ENCODE data around the gene HOXB8. TPM values are rescaled to one million over a fixed set of nuclear protein-coding genes. Genes with fewer than 3 reads are reported as not detected.

The HOXB8 gene
- total RNA-seq, 1 donor from 2014 or later: not detected

GRCh38 chr17:48575673-48576478 is 39.2 kb downstream of the HOXB8 start:
- Histone ChIP-seq H3K9me3 (ENCODE audit: insufficient read depth, low read depth, low read length) (no peaks in the 10 kb centered on the region), H3K4me1 (ENCODE audit: insufficient read depth, low read length) (peaks cover 21% of the 10 kb centered on the region), H3K79me2 (ENCODE audit: insufficient read depth, low read length) (peaks cover 79% of the 10 kb centered on the region), H3K27ac (ENCODE audit: low read depth, low read length) (peak overlapping the region; percentile 77), H4K20me1 (ENCODE audit: insufficient read depth, low read length) (peaks cover 4% of the 10 kb centered on the region), H3K27me3 (ENCODE audit: insufficient read depth, low read length) (peaks cover 91% of the 10 kb centered on the region), H3K4me2 (ENCODE audit: low read length) (peak overlapping the region; percentile 80), H2AFZ (ENCODE audit: low read depth, low read length) (no peak overlapping the region), H3K4me3 (ENCODE audit: insufficient read depth, low read depth, low read length) (peak overlapping the region; percentile 36), H3K36me3 (ENCODE audit: insufficient read depth, low read length) (no peaks in the 10 kb centered on the region), H3K9ac (ENCODE audit: low read length) (peak overlapping the region; percentile 81)
- peaks cover 20% of the 10 kb centered on the region for H3K9me3 Mint-ChIP-seq (ENCODE audit: unreplicated experiment)
- FAIRE-seq (no peak), DNase-seq (ENCODE audit: low read depth) (no peak)
- no peak overlapping the region for H3K4me3 Mint-ChIP-seq (ENCODE audit: unreplicated experiment)
- peaks cover 49% of the 10 kb centered on the region for H3K27me3 Mint-ChIP-seq (ENCODE audit: low read depth, unreplicated experiment)
- no peaks in the 10 kb centered on the region for H3K4me1 Mint-ChIP-seq (ENCODE audit: low read depth, unreplicated experiment)
- no peak for TF ChIP-seq EZH2 (IDR thresholded peaks at IDR 0.05; ENCODE audit: insufficient read depth, low read length)
- TF ChIP-seq, protein P1, sequence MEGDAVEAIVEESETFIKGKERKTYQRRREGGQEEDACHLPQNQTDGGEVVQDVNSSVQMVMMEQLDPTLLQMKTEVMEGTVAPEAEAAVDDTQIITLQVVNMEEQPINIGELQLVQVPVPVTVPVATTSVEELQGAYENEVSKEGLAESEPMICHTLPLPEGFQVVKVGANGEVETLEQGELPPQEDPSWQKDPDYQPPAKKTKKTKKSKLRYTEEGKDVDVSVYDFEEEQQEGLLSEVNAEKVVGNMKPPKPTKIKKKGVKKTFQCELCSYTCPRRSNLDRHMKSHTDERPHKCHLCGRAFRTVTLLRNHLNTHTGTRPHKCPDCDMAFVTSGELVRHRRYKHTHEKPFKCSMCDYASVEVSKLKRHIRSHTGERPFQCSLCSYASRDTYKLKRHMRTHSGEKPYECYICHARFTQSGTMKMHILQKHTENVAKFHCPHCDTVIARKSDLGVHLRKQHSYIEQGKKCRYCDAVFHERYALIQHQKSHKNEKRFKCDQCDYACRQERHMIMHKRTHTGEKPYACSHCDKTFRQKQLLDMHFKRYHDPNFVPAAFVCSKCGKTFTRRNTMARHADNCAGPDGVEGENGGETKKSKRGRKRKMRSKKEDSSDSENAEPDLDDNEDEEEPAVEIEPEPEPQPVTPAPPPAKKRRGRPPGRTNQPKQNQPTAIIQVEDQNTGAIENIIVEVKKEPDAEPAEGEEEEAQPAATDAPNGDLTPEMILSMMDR (IDR thresholded peaks at IDR 0.05; ENCODE audit: insufficient read depth, low read depth, low read length): no peak
- H3K27ac Mint-ChIP-seq (ENCODE audit: unreplicated experiment): no peak overlapping the region
- peaks cover 3% of the 10 kb centered on the region for H3K36me3 Mint-ChIP-seq (ENCODE audit: low read depth, unreplicated experiment)

- DNase-seq (ENCODE audit: low read depth) (peak; percentile 83), FAIRE-seq (no peak)
- Histone ChIP-seq H2AFZ (ENCODE audit: low read depth, low read length) (no peak overlapping the region), H3K36me3 (ENCODE audit: insufficient read depth, low read length) (no peaks in the 10 kb centered on the region), H3K4me3 (ENCODE audit: insufficient read depth, low read depth, low read length) (peak overlapping the region; percentile 34), H4K20me1 (ENCODE audit: insufficient read depth, low read length) (no peaks in the 10 kb centered on the region), H3K4me2 (ENCODE audit: low read length) (peak overlapping the region; percentile 80), H3K27ac (ENCODE audit: low read depth, low read length) (peak overlapping the region; percentile 77), H3K4me1 (ENCODE audit: insufficient read depth, low read length) (peaks cover 26% of the 10 kb centered on the region), H3K9ac (ENCODE audit: low read length) (peak overlapping the region; percentile 82), H3K27me3 (ENCODE audit: insufficient read depth, low read length) (peaks cover 91% of the 10 kb centered on the region), H3K9me3 (ENCODE audit: insufficient read depth, low read depth, low read length) (no peaks in the 10 kb centered on the region), H3K79me2 (ENCODE audit: insufficient read depth, low read length) (peaks cover 79% of the 10 kb centered on the region)
- TF ChIP-seq, protein P1 (IDR thresholded peaks at IDR 0.05; ENCODE audit: insufficient read depth, low read depth, low read length): no peak
- no peak for TF ChIP-seq EZH2 (IDR thresholded peaks at IDR 0.05; ENCODE audit: insufficient read depth, low read length)
- peaks cover 42% of the 10 kb centered on the region for H3K27me3 Mint-ChIP-seq (ENCODE audit: low read depth, unreplicated experiment)
- H3K36me3 Mint-ChIP-seq (ENCODE audit: low read depth, unreplicated experiment): peaks cover 3% of the 10 kb centered on the region
- H3K4me1 Mint-ChIP-seq (ENCODE audit: low read depth, unreplicated experiment): no peaks in the 10 kb centered on the region
- H3K9me3 Mint-ChIP-seq (ENCODE audit: unreplicated experiment): peaks cover 20% of the 10 kb centered on the region
- H3K27ac Mint-ChIP-seq (ENCODE audit: unreplicated experiment): no peak overlapping the region
- H3K4me3 Mint-ChIP-seq (ENCODE audit: unreplicated experiment): no peak overlapping the region
These were observed 40.0 kb downstream of the HOXB8 start for GRCh38 chr17:48575066-48575582.

All from astrocyte (in vitro differentiated cells and primary cell).